OCI-LY7 (cell line): Measurements from ENCODE around the gene DGUOK. TPM values are rescaled to one million over a fixed set of nuclear protein-coding genes. Genes with fewer than 3 reads are reported as not detected.

ENCODE experiments used
- BruUV-seq: library from RNA; stranded (reverse); fragments of 400-500 nt; replicated peaks from 2 replicates; lab custom pipeline; 2021; lab: Mats Ljungman, UMichigan
- CTCF ChIA-PET: fragments of 300-600 bp; sonication (Branson Sonifier 250); formaldehyde crosslinking; loops from one replicate; lab custom pipeline; 2022; ENCODE audit warnings: antibody characterized with exemption; ENCODE audit not compliant: unreplicated experiment; lab: Charles Lee
- POLR2A ChIA-PET: fragments of 300-600 bp; sonication (Branson Sonifier 250); formaldehyde crosslinking; loops from one replicate; lab custom pipeline; 2022; ENCODE audit warnings: antibody characterized with exemption; lab: Charles Lee
- DNase-seq: peaks from one replicate; pipeline ENCODE4 v3.0.0-alpha.2; 2015; ENCODE audit warnings: low spot score
- H2AFZ ChIP-seq: fragments of 200-600 bp; sonication (generic), shearing (Covaris generic); 2 replicates; pipeline ENCODE4 v1.6.1; 2014; ENCODE audit warnings: mild to moderate bottlenecking, antibody characterized with exemption, low read length, moderate library complexity
- H3K27ac ChIP-seq: fragments of 200-600 bp; sonication (generic); 2 replicates; pipeline ENCODE4 v1.5.1; 2014; ENCODE audit warnings: mixed run types, low read depth, mild to moderate bottlenecking, moderate library complexity, low read length, inconsistent platforms; ENCODE audit not compliant: poor library complexity, severe bottlenecking
- H3K36me3 ChIP-seq: fragments of 200-600 bp; sonication (generic); 2 replicates; pipeline ENCODE4 v1.6.1; 2014; ENCODE audit warnings: mild to moderate bottlenecking, antibody characterized with exemption, low read length, moderate library complexity, mixed read lengths; ENCODE audit not compliant: insufficient read depth
- H3K4me1 ChIP-seq: fragments of 200-600 bp; sonication (generic); 2 replicates; pipeline ENCODE4 v1.5.1; 2014; ENCODE audit warnings: mild to moderate bottlenecking, low read length; ENCODE audit not compliant: insufficient read depth, poor library complexity, severe bottlenecking
- H3K4me2 ChIP-seq: fragments of 200-600 bp; sonication (generic); 2 replicates; pipeline ENCODE4 v1.6.1; 2014; ENCODE audit warnings: mild to moderate bottlenecking, low read length
- H3K4me3 ChIP-seq: fragments of 200-600 bp; sonication (generic); 2 replicates; pipeline ENCODE4 v1.5.1; 2014; ENCODE audit warnings: mild to moderate bottlenecking, low read depth, low read length; ENCODE audit not compliant: poor library complexity, severe bottlenecking
- H3K79me2 ChIP-seq: fragments of 200-600 bp; sonication (generic); 2 replicates; pipeline ENCODE4 v1.6.1; 2016; ENCODE audit warnings: low read depth, mild to moderate bottlenecking, low read length, moderate library complexity, mixed read lengths; ENCODE audit not compliant: insufficient read depth
- H3K9me2 ChIP-seq: fragments of 200-600 bp; sonication (generic); 2 replicates; pipeline ENCODE4 v1.6.1; 2016; ENCODE audit warnings: mild to moderate bottlenecking, low read length, mixed read lengths; ENCODE audit not compliant: insufficient read depth
- H3K9me3 ChIP-seq: fragments of 200-600 bp; sonication (generic); 2 replicates; pipeline ENCODE4 v1.6.1; 2014; ENCODE audit warnings: mild to moderate bottlenecking, mixed run types, low read length, mixed read lengths
- H4K20me1 ChIP-seq: fragments of 200-600 bp; sonication (generic); 2 replicates; pipeline ENCODE4 v1.6.1; 2014; ENCODE audit warnings: mild to moderate bottlenecking, antibody characterized with exemption, low read length, moderate library complexity, mixed read lengths; ENCODE audit not compliant: insufficient read depth
- EZH2phosphoT487 ChIP-seq: fragments of 200-600 bp; sonication (generic); IDR thresholded peaks from 2 replicates; pipeline ENCODE4 v1.6.1; 2018; ENCODE audit warnings: low read depth, borderline replicate concordance, mild to moderate bottlenecking, mixed run types, antibody characterized with exemption, low read length, moderate library complexity, mixed read lengths
- intact Hi-C: fragments of 100-400 bp; cut with micrococcal nuclease; formaldehyde crosslinking; loops from one replicate; pipeline ENCODE4 v1.10.0; 2022; ENCODE audit not compliant: unreplicated experiment
- total RNA-seq, 2 experiments: library from RNA; depleted of rRNA in 1 of 2; stranded (reverse); fragments of >200 nt in 1 of 2; shearing (Covaris generic) in 1 of 2; gene quantifications; 2 replicates each; pipeline ENCODE4 v1.2.3, GENCODE V29; 2014 to 2022
- TF ChIP-seq, protein P1 (sequence below): fragments of 200-600 bp; sonication (generic); conservative IDR thresholded peaks from 2 replicates; pipeline ENCODE4 v1.5.1; 2014; ENCODE audit warnings: mild to moderate bottlenecking, antibody characterized with exemption, low read length, moderate library complexity, mixed read lengths

DGUOK gene
- total RNA-seq, 2 experiments from 2014 or later: 73.4 to 91.8 TPM

DNA sequence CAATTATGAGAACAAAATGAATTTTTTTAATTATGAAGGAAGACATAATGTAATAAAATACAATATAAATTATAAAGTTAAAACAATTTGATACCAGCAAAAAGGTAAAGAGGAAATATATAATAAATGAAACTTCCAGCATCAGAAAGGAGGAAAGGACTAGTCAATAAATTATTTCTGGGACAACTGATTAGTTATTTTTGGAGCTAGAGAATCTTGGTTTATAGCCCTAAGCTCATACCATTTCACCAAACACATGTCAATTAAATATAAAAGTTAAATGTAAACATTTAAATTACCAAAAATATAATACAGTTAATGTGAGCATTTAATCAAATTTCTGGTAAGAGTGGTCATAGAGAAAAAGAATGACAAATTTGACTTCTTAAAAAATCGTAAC, 21.7 kb upstream of the DGUOK start:
- Histone ChIP-seq H4K20me1 (no peaks in the 10 kb centered on the region), H3K79me2 (no peaks in the 10 kb centered on the region), H3K27ac (no peak overlapping the region), H3K9me2 (no peaks in the 10 kb centered on the region), H3K4me1 (no peaks in the 10 kb centered on the region), H3K4me3 (no peak overlapping the region), H3K9me3 (no peaks in the 10 kb centered on the region), H3K36me3 (no peaks in the 10 kb centered on the region), H3K4me2 (no peak overlapping the region), H2AFZ (no peak overlapping the region)
- no TSS peak for BruUV-seq
- ChIA-PET POLR2A (no interaction called here), CTCF (no interaction called here)
- no peak for TF ChIP-seq EZH2phosphoT487
- TF ChIP-seq, protein P1, sequence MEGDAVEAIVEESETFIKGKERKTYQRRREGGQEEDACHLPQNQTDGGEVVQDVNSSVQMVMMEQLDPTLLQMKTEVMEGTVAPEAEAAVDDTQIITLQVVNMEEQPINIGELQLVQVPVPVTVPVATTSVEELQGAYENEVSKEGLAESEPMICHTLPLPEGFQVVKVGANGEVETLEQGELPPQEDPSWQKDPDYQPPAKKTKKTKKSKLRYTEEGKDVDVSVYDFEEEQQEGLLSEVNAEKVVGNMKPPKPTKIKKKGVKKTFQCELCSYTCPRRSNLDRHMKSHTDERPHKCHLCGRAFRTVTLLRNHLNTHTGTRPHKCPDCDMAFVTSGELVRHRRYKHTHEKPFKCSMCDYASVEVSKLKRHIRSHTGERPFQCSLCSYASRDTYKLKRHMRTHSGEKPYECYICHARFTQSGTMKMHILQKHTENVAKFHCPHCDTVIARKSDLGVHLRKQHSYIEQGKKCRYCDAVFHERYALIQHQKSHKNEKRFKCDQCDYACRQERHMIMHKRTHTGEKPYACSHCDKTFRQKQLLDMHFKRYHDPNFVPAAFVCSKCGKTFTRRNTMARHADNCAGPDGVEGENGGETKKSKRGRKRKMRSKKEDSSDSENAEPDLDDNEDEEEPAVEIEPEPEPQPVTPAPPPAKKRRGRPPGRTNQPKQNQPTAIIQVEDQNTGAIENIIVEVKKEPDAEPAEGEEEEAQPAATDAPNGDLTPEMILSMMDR: no peak
- no peak for DNase-seq
- intact Hi-C loops: loop anchor here (5.0 kb wide), 1 partner anchor 242 kb away; the partner anchor contains the start of gene BOLA3

DNA sequence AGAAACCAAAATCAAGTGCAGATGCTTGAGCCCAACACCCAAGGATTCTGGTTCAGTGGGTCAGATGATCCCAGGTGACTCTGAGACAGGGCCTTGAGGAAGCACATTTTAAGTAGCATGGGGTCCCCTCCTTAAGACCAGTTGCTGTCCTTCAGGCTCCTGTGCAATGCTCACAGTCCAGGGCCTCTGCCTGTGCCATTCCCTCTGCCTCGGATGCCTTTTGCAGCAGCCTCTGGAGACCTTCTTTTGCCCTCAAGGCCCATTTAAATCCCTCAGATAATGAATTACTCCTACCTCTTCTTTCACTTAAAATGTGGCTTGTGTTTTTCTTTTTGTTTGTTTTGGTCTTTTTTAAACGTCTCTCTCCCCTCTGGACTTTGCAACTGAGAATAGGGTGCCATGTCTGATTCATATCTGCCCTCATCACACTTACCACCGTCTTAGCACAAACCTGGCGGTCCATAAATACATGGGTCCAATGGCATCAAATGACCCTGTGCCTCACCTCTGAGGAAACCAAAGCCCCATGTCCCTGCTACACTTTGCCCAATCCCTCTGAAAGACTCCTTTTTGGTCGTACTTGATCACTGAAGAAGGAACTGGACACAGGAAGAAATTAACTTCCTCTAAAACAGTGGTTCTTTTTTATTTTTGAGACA, 19.7 kb upstream of the DGUOK start:
- H3K27ac ChIP-seq: no peak overlapping the region
- H3K4me2 ChIP-seq: no peak overlapping the region
- no peaks in the 10 kb centered on the region for H4K20me1 ChIP-seq
- TF ChIP-seq, protein P1: no peak
- TF ChIP-seq EZH2phosphoT487: no peak
- no TSS peak for BruUV-seq
- POLR2A ChIA-PET: interaction anchor here (0.6 kb wide), 1 partner anchor 30 kb away, joined by 3 read pairs; no protein-coding TSS in a partner anchor
- no peaks in the 10 kb centered on the region for H3K4me1 ChIP-seq
- CTCF ChIA-PET: no interaction called here
- H3K4me3 ChIP-seq: no peak overlapping the region
- no peaks in the 10 kb centered on the region for H3K36me3 ChIP-seq
- DNase-seq: no peak
- H2AFZ ChIP-seq: no peak overlapping the region
- H3K9me3 ChIP-seq: no peaks in the 10 kb centered on the region
- intact Hi-C loops: loop anchor here (5.0 kb wide), 1 partner anchor 240 kb away; the partner anchor contains the start of gene BOLA3
- H3K9me2 ChIP-seq: no peaks in the 10 kb centered on the region
- H3K79me2 ChIP-seq: no peaks in the 10 kb centered on the region

DNA sequence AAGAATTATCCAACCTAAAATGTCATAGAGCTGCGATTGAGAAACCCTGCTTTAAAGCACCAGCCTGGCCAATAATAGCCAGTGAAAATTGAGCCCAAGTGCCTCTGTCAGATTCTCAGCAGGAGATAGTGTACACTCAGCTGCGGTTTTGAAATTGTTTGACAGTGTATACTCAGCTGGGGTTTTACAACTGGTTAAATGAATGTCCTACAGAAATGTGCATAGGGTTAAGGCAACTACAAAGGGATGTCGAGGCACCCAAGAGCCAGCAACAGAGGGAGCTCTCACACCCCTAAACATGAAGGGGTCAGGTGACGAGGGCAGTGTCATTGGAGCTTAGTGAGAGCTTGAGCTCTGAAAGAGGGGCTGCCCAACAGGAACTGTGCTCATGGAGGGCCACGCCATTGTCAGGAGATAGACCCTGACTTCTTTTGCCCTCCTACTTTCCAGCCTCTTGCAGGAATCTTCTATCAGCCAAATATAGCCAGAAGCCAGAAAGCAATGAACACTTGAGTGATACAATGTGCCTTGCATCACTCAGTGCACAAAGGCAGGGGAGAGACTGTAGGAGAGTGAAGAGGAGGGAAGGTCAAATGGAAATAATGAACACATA, 18.7 kb upstream of the DGUOK start:
- Histone ChIP-seq H3K4me1 (no peaks in the 10 kb centered on the region), H3K4me2 (no peak overlapping the region), H3K9me2 (no peaks in the 10 kb centered on the region), H3K9me3 (no peaks in the 10 kb centered on the region), H3K27ac (no peak overlapping the region), H3K79me2 (no peaks in the 10 kb centered on the region), H3K36me3 (no peaks in the 10 kb centered on the region), H3K4me3 (no peak overlapping the region), H4K20me1 (no peaks in the 10 kb centered on the region), H2AFZ (peak overlapping the region; percentile 32; the same call in 1 of the 2 replicates)
- intact Hi-C loops: loop anchor here (5.0 kb wide), 1 partner anchor 239 kb away; the partner anchor contains the start of gene BOLA3
- BruUV-seq: no TSS peak
- TF ChIP-seq EZH2phosphoT487: no peak
- TF ChIP-seq, protein P1: peak; percentile 78
- DNase-seq: peak; percentile 67
- ChIA-PET CTCF (interaction anchor here (0.6 to 0.8 kb wide), 3 partner anchors 125 to 239 kb away, joined by 3 to 5 read pairs (median 3); no protein-coding TSS in a partner anchor), POLR2A (no interaction called here)
